ENCODE measurements around the gene MFNG.

The MFNG gene

DNA sequence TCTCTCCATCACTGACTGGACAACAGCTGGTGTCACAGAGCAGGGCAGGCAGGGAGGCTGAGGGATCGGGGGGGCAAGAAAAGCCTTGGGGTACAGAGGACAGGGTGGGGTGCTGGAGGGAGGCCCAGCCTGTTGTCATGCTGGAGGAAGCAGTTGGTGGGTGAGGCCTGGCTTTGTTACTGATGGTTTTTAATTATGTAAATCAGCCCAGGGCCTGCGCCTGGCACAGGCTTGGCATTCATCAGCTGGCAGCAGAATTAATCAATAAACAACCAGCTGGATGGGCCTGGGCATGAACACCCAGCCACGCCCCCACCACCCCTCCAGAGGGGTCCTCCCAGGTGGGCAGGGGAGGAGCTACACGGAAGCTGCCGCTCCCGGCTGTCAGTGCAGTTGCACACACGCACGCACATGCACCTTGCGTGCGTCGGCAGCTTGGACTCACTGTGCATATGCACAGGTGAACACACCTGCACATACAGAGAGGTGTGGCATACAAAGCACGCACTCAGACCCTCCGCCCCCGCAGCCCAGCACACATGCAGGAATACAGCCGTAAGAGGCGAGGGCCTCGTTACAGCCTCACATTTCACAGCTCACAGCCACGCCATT, 37.6 kb downstream of the MFNG start:
- DNase-seq (ENCODE audit: low read depth): no peak

DNA sequence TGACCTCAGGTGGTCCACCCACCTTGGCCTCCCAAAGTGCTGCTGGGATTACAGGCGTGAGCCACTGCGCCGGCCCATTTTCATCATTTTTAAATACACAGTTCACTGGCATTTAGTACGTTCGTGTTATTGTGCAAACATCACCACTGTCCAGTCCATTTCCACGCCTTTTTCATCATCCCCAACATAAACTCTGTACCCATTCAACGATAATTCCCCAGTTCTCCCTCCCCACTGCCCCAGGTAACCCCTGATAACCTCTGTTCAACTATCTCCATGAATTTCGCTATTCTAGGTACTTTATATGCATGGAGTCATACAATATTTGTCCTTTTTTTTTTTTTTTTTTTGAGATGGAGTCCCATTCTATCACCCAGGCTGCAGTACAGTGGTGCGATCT, 40.7 kb downstream of the MFNG start:
- no peak for DNase-seq (ENCODE audit: low read depth)

DNA sequence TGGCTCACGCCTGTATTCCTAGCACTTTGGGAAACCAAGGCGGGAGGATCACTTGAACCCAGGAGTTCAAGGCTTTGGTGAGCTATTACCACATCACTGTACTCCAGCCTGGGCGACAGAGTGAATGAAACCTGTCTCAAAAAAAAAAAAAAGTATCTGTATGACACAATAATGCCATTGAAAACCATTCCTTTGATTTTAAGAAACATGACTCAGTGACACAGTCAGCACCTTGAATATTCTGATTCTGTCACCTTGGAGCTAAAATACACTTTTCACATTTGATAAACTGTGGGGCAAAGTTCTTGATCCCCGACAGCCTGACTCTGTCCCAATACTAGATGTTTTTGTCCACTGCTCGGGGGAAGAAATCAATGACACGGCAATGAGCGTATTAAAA, 42.2 kb downstream of the MFNG start:
- DNase-seq (ENCODE audit: low read depth): no peak

DNA sequence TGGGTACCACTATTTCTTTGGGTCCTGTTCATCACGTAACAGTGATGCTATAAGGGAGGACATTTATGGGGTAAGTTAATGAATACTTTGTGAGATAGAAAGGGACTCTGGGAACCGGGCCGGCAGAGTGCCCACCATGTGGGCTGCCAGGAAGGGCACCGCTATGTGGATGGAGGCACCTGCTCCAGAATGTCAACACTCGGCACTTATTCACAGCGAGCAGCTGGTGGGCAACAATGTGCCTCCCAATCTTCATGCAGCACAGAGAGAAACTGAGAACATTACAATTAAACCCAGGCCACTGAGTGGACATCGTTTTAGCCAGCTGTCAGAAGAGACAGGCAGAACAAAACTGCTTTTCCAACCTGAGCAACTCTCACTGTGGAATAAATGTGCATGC, 43.1 kb downstream of the MFNG start:
- no peak for DNase-seq (ENCODE audit: low read depth)

DNA sequence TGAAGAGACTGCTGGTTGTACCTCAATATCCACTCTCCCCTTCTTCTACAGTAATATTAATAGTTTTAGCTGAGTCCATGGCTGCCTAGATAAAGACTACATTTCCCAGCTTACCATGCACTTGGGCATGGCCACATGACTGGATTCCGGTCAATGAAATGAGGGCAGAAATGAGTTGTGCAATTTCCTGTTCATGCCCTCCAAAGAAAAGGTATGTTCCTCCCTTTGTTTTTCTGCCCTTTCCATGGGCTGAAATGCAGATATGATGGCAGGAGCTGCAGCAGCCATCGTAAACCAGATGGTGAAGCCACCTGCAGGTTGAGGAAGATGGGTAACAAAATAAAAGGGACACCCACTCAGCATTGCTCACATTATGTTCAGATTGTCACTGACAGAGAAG, 43.6 kb downstream of the MFNG start:
- no peak for DNase-seq (ENCODE audit: low read depth)

DNA sequence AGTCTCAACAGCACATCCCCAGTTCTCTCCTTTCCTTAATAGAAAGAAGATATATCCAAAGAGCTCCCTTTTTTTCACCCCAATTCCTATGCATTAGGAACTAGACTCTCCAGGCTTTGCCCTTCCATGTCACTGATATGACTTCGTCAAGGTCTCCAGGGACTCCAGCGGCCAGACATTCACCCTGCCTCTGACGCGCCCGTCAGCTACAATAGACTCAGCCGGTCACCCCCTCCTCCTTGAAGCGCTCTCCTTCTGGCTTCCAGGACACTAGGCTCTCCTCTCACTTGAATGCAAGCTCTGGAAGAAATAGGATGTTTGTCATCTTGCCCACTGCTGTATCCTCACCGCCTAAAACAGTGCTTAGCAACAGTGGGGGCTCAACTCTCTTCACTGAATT, 44.0 kb downstream of the MFNG start:
- DNase-seq (ENCODE audit: low read depth): no peak

DNA sequence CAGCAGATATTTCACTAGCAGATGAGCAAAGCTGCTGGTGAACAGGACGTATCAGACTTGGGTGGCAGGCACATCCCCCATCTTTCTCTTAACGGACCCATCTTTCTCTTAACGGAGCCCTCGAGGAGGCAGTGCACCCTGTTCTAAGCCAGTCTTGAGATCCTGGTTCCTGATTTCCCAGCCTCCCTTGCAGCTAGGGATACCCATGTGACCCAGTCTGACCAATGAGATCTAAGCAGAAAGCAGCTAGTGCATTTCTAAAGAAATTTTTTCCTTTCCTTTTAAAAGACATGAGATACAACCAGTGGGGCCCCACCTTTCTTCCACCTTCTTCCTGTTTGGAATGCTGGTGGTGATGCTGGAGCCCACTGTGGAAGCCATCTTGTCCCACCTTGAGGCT, 45.3 kb downstream of the MFNG start:
- DNase-seq (ENCODE audit: low read depth): no peak

DNA sequence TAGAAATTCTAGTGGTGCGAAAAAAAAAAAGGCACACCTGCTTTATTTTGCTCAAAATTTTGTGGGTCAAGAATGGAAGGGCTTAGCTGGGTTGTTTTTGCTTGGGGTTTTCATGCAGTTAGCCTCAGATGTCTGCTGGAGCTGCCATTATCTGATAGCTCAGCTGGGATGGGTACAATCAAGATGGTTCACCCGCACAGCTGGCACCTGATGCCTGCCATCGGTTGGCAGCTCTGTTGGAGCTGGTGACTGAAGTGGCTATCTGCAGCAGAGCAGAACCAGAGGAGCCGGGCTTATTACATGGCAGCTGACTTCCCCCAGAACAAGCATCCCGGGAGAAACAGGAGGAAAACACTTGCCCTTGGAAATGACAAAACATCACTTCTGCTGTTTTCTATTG, 46.8 kb downstream of the MFNG start:
- no peak for DNase-seq (ENCODE audit: low read depth)

DNA sequence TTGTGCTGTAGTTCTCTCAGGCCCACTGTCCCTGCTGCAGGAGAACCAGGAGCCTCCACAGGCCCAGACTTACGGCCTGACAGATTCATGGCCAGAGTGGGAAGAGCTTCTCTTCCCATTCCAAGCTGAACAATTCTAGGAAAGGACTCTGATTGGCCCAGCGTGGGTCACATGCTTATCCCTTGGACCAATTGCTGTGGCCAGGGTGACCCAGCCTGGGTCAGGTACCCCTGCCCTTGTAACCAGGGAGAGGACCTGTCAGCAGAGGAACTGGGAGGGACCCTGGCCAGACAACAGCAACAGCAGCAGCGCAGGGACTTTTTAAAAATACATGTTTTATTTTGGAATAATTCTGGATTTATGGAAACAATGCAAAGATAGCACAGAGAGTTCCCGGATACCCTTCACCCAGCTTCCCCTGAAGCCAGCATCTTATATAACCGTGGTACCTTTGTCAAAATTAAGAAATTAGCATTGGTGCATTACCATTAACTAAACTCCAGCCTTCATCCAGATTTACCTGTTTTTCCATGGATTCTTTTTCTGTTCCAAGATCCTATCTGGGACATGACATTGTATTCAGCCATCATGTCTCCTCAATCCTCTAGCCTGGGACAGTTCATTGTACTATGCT, 50.1 kb downstream of the MFNG start:
- DNase-seq (ENCODE audit: low read depth): no peak

DNA sequence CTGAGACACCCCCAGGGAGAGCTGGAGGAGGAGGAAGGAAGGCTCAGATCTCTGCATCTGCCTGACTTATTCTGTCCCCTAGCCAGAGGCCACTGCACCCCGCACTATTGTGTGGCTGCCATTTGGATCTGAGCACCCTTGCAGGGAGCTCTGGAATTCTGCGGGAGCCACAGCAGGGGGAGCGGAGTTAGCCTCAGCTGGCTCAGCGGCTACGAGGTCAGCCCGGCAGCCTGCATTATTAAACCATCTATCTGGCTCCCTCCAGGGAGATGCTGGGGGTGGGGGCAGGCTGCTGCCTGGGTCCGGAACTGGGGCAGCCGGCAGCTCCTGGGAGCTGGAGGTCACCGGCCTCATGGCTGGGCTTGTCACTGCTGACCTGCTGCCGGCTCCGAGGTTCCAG, 52.4 kb downstream of the MFNG start:
- no peak for DNase-seq (ENCODE audit: low read depth)

DNA sequence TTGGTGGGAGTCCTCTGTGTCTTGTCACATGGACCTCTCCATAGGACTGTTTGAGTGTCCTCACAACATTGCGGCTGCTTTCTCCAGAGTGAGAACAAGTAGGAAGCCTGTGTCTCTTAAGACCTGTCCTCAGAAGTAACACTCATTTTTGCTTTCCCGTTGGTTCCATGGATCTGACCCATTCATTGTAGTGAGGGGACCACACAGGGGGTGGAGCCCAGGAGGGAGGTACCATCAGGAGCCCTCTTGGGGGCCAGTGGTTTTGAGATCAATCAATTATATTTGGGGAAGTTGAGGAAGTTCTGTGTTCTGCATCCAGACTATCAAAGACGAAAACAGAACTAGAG, 53.5 kb downstream of the MFNG start:
- DNase-seq (ENCODE audit: low read depth): no peak

DNA sequence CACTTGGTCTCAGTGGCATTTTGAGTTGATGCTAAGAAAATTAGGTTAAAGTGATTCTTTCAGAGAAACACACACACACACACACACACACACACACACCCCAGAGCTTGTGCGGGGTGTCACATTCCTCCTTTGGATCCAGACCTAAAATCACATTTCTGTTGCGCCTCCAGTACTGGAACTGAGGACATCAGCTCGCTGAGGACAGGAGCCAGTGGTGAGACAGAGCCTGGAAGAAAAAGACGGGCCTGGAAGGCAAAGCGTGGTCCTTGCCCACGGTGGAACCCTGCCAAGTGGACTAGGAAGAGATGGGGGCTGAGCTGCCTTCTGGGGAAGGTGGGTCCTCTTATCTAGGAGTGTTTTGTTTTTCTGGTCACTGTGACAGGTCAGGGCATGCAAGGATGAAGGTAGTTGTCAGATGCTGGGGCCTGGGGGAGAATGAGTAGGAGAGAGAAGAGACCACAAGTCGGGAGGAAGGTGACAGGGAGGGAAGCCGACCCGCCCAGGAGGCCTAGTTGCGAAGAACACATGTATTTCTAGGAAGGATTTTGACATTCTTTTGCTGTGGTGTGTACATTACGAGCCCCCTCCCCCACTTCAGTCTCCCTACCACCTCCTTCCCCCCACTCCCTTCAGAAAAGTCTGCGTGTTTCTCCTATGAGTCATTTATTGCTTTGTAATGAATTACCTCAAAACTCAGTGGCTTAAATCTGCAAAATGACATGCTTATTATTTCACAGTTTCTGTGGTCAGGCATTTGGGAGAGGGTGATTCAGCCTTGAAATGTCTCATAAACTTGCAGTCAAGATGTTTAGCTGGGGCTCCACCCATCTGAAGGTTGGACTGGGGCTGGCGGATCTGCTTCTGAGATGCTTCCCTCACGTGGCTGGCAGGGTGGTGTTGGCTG, 54.1 kb downstream of the MFNG start:
- DNase-seq (ENCODE audit: low read depth): peak; percentile 96

DNA sequence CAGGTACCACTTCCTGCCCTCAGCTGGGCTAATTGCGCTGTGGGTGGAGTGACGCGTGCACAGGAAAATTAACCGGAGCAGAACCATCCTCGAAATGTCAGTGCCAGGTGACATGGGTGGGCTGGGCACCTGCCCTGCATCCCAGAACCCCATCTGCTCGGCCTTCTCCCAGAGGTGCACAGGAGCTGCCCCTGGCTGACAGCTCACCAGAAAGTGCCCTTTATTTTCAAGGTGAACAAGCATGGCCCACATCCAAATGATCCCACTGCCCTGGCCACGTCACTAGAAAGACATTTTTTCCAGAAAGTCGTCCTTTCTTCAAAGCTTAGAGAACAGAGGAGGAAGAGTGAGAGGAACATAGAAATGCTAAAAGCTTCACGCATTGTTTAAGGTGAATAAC, 54.8 kb downstream of the MFNG start:
- no peak for DNase-seq (ENCODE audit: low read depth)

DNA sequence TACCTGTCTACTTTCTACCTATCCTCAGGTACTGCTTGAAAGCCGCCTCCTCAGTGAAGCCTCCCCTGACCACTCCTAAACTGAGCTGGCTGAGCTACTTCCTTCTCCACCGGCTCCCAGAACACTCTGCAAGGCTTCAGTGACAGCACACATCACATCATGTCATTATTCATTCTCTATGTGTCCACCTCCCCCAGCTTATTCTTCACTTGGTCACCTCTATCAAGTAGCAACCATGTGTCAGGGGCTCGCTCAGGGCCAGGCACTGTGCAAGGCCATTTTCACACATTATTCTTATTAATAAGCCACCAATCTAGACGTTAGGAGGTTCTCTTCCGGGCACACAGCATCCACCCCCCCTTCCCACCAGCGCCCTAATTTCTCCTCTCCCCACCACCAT, 55.2 kb downstream of the MFNG start:
- DNase-seq (ENCODE audit: low read depth): no peak

DNA sequence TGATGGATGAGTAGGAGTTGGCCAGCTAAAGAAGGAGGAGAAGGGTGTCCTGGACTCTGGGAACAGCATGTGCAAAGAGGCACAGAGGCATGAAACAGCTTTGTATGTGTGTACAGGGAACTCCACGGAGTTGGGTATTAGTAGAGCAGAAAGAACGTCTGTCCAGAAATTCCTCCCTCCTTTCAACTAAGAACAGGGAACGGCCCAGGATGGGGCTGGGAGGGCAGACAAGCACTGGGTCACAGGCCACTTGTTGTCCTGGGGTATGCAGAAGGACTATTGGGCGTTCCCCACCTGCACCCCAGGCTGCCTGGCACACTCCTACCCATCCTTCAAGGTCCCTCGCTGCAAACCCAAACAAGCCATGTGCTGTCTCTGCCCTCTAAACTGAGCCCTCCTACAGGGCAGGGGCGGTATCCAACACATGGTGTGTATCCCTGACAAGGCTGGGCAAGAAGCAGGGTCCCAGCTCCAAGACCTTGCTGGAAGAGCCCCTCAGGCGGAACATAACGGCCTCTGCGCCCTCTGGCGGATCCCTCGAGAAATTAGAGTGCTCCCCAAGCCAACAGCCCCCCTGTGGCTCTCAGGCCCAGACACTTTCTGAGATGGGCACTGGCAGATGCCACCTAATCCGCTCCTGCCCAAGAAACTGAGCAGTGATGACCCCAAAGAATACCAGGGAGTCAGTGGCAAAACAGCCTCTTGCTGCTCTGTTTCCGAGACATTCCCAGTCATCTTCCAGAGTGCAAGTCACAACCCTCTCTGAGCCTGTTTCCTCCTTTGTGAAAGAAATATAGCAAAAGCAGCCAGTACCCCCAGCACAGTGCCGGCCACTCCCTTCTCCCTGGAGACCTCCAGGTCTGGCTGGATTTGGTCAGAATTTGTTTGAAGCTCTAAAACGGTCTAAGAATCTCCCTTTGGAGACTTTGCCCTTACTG, 57.3 kb downstream of the MFNG start:
- DNase-seq (ENCODE audit: low read depth): no peak

DNA sequence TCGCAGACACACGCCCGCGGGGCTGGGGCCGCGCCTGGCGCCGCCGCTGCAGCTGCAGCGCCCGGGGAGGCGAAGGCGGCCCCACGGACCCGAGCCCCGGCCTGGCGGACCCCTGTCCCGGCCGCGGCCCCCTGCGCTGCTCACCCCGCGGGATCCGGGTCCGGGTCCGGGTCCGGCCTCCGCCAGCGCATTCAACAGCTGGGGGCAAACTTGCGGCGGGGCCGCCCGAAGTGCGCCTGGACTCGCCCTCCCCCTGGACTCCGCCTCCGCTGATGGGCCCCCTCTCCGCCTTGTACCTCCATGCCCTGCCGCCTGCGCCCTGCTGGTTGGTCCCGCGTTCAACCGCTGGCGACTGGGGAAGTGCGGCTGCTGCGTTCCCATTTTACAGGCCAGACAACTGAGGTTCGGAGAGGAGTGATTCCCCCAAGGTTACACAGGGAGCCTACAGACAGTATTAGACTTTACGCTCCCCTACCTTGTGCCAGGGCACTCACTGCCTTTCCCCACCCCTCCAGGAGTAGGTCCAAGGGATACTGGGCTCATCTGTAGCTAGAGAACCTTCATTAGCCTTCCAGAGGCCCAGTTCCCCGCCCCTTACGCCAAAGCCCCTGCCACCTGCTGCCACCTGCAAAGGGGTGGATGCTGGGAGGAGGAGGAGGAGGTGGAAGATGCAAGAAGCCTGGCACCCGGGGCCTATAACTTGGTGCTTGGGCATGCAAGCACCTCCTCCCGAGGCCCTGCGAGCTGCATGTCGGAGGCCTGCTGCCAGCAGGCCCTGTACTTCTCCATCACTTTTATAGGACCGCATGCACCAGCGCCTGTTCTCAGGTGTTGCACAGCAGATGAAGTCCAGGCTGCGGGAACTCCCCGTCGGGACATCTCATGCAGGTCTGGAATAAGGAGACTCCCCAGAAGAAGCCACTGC, 58.2 kb downstream of the MFNG start:
- DNase-seq (ENCODE audit: low read depth): no peak

DNA sequence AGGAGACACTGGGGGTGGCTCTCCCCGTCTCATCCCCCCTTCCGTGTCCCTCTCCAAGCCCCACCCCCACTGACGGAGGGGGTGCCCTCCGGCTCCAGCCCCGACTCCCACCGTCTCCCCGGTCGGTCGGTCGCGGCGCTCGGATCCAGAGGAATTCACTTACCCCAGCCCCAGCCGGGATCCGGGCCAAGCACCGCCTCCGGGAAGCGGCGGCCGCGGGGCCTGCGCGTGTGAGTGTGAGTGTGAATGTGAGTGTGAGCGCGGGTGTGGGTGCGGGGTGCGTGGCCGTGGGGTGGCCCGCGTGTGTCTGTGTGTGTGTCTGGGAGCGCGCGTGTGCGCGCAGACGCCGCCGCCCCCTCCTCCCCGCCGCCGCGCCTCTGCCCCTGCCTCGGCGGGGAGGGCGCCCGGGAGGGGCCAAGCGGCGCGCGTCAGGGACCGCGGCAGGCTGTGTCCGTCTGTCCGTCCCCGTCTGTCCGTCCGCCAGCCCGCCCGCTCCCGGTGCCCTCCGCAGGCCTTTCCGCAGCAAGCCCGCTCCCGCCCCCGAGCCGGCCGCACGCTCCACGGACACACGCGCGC, 59.0 kb downstream of the MFNG start, which contains the start of gene ELFN2:
ELFN2 (minus strand) TSS at position 345 of the 576 bp plus-strand sequence. CDS start 51,945 bp downstream, outside the sequence.
- DNase-seq (ENCODE audit: low read depth): no peak

DNA sequence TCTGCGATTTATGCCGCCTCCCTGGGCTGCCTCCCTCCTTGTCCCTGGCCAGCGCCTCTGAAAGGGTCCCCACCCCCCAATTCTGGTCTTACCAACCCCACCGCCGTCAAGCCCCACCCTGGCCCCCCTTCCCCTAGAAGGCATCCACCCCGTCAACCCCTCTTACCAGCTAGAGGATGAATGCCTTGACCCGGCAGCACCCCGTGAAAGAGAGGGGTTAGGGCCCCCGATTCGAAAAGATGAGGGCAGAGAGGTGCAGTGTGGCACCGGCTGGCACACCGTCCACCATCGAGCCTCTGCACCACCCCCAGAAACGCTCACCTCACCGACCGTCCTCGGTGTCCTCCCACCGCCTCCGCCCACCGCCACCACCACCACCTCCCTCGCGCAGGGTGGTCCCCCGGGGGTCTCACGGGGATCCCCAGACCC, 59.5 kb downstream of the MFNG start:
- no peak for DNase-seq (ENCODE audit: low read depth)

DNA sequence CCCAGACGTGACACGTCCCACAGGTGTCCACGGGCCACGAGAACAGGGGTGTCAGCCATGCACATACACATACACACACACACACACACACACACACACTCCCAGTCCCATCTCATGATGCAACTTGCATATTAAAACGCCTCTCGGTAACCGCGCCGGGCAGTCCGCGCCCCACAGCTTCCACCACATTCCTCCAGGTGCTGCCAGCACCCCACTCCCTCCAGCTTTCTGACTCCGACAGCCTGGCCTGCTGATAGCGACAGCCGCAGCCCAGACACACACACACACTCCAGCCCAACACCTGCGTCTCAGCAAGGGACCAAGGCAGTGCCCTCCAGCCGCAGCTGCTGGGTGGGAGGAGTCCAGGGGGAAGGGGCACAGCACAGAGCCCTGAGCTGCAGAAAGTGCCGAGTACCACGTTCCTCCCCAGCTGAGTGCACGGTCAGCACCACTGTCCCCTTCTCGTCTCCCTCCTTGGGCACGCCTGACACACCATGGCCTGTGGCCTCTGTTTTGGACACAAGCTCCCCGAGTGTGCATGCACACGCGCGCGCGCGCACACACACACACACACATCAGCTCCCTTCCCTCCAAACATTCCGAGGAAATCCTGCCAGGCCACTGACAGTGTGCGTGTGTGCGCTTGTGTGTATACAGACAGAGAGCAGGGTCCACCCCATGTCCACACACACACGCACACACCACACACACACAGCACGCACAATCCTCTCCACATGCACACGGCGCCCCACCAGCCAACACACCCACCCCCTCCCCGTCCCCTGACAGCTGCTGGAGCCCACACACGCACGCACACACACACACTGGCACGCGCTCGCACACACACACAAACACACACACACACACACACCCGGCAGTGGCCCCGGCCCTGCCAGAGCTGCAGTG, 60.1 kb downstream of the MFNG start:
- no peak for DNase-seq (ENCODE audit: low read depth)

DNA sequence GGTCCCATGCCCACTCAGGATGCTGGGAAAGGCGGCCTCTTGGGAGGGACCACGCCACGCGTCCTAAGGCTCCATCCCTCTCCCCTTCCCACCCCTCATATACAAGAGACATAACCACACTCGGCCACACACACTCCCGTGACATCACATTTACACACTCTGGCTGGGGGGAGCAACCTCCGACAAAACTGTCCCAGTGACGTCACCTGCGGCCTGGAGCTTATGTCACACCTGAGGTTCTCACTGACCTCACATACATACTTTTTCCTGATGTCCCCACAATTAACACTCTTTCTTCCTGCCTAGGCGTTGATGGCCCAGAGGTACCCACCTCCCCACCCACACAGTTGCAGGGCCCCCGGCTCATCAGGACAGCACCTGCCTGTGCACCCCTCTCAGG, 60.8 kb downstream of the MFNG start:
- DNase-seq (ENCODE audit: low read depth): no peak

Measured in GM04504 (cell line).